ENCODE measurements around the gene PPM1J.

- no peak for TF ChIP-seq CTCF (IDR thresholded peaks at IDR 0.05; ENCODE audit: low read length)
- no peak for TF ChIP-seq EZH2 (IDR thresholded peaks at IDR 0.05; ENCODE audit: borderline replicate concordance, low read length)
Measured at GRCh38 chr1:112737573-112737972, 22.4 kb upstream of the PPM1J start.
